Stimulated activated CD8-positive, alpha-beta memory T cell treated with anti-CD3 and anti-CD28 coated beads, Interleukin-12 subunit alpha, Interleukin-12 subunit beta, amount 100 ng/mL, for 24 hours (primary cell): ENCODE data around the gene CDCP2.

Experiments used
- DNase-seq: peaks from one replicate; pipeline ENCODE4 v3.0.0-alpha.2; 2020; ENCODE audit errors: extremely low read depth

The CDCP2 gene

GRCh38 chr1:54152696-54153095, at the start of gene CDCP2:
Gene CDCP2, minus strand, starts transcription at chr1:54153000. Its CDS starts 78 bp downstream, at chr1:54152922.
- DNase-seq, result no peak

- no peak for DNase-seq
Observed at GRCh38 chr1:54200519-54200997, 47.8 kb upstream of the CDCP2 start.

- DNase-seq, result peak; percentile 71
Observed at GRCh38 chr1:54199765-54200518, 47.1 kb upstream of the CDCP2 start, which contains the start of the genes CYB5RL and MRPL37. Gene CYB5RL, minus strand, starts transcription at chr1:54200030. Its CDS starts 4,414 bp downstream, at chr1:54195616. Gene MRPL37, plus strand, starts transcription at chr1:54200167. Its CDS starts 77 bp downstream, at chr1:54200244.

GRCh38 chr1:54199151-54199764, 46.5 kb upstream of the CDCP2 start:
- DNase-seq, result no peak

GRCh38 chr1:54193453-54193852, 40.7 kb upstream of the CDCP2 start:
- no peak for DNase-seq

GRCh38 chr1:54191525-54191924, 38.7 kb upstream of the CDCP2 start:
- no peak for DNase-seq

- no peak for DNase-seq
Observed at GRCh38 chr1:54190526-54190925, 37.7 kb upstream of the CDCP2 start.

GRCh38 chr1:54188291-54188690, 35.5 kb upstream of the CDCP2 start:
- DNase-seq, result no peak

GRCh38 chr1:54186056-54186455, 33.3 kb upstream of the CDCP2 start:
- DNase-seq, result no peak

- no peak for DNase-seq
Observed at GRCh38 chr1:54180701-54181360, 28.0 kb upstream of the CDCP2 start.

GRCh38 chr1:54178296-54179070, 25.7 kb upstream of the CDCP2 start:
- DNase-seq, result no peak

GRCh38 chr1:54177726-54178125, 24.9 kb upstream of the CDCP2 start:
- DNase-seq, result no peak

GRCh38 chr1:54176621-54177327, 24.0 kb upstream of the CDCP2 start:
- DNase-seq, result no peak

- DNase-seq, result no peak
Observed at GRCh38 chr1:54174106-54174505, 21.3 kb upstream of the CDCP2 start.

GRCh38 chr1:54173681-54174080, 20.9 kb upstream of the CDCP2 start:
- no peak for DNase-seq

GRCh38 chr1:54172614-54173599, 20.1 kb upstream of the CDCP2 start:
- no peak for DNase-seq

- DNase-seq, result no peak
Observed at GRCh38 chr1:54171606-54172005, 18.8 kb upstream of the CDCP2 start.

GRCh38 chr1:54171016-54171415, 18.2 kb upstream of the CDCP2 start:
- DNase-seq, result no peak

GRCh38 chr1:54169068-54169467, 16.3 kb upstream of the CDCP2 start:
- no peak for DNase-seq
